Stimulated activated memory B cell treated with anti-CD40 and anti-IgM and Interleukin-4, amounts not matched to agents 10 μg/mL and 1 μg/mL and 100 μg/mL, for 72 hours (primary cell): ENCODE results near the gene CXCL14.

Experiments
- ATAC-seq: fragments of 150-1000 bp; cut with Tn5 transposase; 2 replicates; pipeline ENCODE4 v1.10.0; 2021
- H3K27ac Mint-ChIP-seq: one replicate; pipeline ENCODE4 v1.8.0; 2022; ENCODE audit warnings: mild to moderate bottlenecking, mixed read lengths
- H3K27me3 Mint-ChIP-seq: one replicate; pipeline ENCODE4 v1.8.0; 2022; ENCODE audit warnings: mixed read lengths
- H3K36me3 Mint-ChIP-seq: one replicate; pipeline ENCODE4 v1.8.0; 2022; ENCODE audit warnings: mixed read lengths
- H3K4me1 Mint-ChIP-seq: one replicate; pipeline ENCODE4 v1.8.0; 2022; ENCODE audit warnings: mixed read lengths
- H3K4me3 Mint-ChIP-seq: one replicate; pipeline ENCODE4 v1.8.0; 2022; ENCODE audit warnings: mild to moderate bottlenecking, moderate library complexity, mixed read lengths
- H3K9me3 Mint-ChIP-seq: one replicate; pipeline ENCODE4 v1.8.0; 2022; ENCODE audit warnings: mixed read lengths

The CXCL14 gene

DNA sequence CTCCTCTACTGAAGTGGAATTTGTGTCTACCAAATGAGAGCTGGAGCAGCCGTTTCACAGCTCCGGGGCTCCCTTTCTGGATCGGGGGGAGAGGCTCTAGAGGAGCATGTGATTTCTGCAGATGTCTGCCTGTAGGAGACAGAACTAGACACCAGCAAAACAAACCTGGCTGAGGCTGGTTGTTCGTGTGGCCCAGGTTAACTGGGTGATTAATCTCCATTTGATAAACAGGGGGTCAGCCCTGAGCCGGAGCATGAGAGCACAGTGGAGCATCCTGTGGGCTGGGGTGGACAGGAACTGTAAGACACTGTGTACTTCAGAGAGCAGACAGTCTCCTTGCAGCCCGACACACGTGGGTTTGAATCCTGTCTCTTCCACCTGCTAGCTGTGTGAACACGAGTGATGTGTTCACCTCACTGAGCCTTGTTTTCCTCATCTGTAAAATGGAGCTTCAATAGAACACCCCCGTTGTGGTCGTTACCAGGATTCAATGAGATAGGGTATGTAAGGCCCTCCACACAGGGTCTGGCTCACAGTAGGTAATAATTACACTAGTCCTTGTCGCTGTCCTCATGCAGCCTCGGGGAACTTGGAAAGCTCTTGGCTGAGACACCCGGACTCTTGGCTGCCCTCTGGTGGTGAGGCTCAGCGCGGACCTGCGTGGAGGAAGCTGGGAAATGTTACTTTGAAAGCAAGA lies 12.9 kb downstream of the CXCL14 start:
- no peak overlapping the region for H3K4me3 Mint-ChIP-seq
- H3K36me3 Mint-ChIP-seq, result no peaks in the 10 kb centered on the region
- peaks cover 3% of the 10 kb centered on the region for H3K4me1 Mint-ChIP-seq
- H3K27me3 Mint-ChIP-seq, result peaks cover 26% of the 10 kb centered on the region
- ATAC-seq, result peak; percentile 52
- no peaks in the 10 kb centered on the region for H3K9me3 Mint-ChIP-seq
- H3K27ac Mint-ChIP-seq, result no peak overlapping the region

DNA sequence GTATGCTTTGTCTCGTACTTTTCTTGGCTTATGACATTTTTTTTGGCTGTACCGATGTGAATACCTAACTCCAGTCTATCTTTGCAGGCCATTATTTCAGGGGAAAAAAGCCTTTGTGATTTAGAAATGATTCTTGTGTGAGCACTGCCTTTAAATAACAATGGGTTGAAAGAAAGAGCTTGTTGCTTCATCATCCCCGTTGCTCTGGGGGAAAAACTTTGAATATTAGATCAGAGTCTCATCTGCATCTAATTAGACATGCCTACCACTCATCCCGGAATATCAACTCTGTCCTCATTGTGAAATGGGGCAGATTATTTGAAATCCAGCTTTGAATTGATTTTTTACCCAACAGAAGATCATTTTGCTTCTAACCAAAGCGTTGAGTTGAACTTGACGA lies 13.5 kb downstream of the CXCL14 start:
- Mint-ChIP-seq H3K9me3 (no peaks in the 10 kb centered on the region), H3K4me1 (peaks cover 8% of the 10 kb centered on the region), H3K36me3 (no peaks in the 10 kb centered on the region), H3K27me3 (peaks cover 32% of the 10 kb centered on the region), H3K4me3 (no peak overlapping the region), H3K27ac (no peak overlapping the region)
- no peak for ATAC-seq

DNA sequence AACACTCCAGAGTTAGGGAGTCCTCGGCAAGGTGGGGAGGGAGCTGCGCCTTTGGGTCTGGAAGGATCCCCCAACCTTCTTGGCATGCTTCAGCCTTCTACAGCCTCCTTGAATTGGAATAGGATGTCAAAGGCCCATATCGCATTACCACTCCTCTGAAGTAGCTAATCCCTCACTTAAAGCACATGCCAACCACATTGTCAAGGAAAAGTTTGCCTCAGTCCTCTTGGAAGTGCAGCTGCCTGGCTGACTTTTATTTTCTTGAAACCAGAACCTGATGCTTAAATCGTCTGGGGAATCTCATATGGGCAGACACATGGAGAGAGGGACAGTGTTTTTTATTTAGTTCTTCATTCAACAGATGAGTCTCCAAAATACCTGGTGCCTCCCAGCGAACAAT lies 14.5 kb downstream of the CXCL14 start:
- H3K4me3 Mint-ChIP-seq, result no peak overlapping the region
- no peak overlapping the region for H3K27ac Mint-ChIP-seq
- peaks cover 41% of the 10 kb centered on the region for H3K27me3 Mint-ChIP-seq
- H3K9me3 Mint-ChIP-seq, result no peaks in the 10 kb centered on the region
- H3K4me1 Mint-ChIP-seq, result peaks cover 8% of the 10 kb centered on the region
- no peak for ATAC-seq
- no peaks in the 10 kb centered on the region for H3K36me3 Mint-ChIP-seq

DNA sequence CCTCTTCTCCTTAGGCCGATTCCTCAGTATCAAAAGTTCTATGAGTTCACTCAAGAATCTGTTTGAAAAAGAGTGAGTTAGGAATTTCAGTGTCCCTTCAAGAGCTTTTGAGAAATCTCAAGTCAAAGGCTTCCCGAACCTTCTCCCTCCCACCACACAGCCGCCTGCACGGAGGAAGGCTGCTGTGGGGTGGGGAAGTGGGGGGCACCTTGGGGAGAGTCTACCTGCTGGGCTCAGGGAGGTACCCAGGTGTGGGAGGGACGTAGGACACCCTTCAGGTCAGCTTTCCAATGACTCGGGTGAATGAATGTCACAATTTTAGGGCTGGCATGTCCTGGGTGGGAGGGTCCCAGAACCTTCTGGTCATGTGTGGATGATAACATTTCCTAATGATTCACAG lies 17.5 kb downstream of the CXCL14 start:
- Mint-ChIP-seq H3K4me1 (peaks cover 8% of the 10 kb centered on the region), H3K36me3 (no peaks in the 10 kb centered on the region), H3K9me3 (peaks cover 4% of the 10 kb centered on the region), H3K27ac (no peak overlapping the region), H3K4me3 (no peak overlapping the region), H3K27me3 (peaks cover 48% of the 10 kb centered on the region)
- no peak for ATAC-seq

DNA sequence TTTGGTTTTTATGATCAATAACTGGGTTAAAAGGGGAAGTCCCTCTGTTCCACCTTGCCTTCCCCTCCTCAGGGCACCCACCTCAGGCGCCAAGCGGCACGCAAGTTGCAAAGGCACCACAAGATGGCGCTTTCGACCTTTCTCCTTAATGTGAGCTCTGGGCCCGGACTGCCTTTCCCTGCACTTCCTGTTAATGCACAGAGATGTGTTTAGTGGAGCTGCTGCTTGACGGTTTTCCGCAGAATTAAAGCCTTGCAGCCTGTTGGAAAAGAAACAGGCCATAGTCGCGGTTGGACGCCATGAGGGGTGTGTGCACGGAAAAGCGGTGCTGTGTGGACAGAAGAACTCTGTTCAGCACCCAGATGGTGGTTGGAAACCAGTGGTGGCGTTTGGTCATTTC lies 17.9 kb downstream of the CXCL14 start:
- H3K27me3 Mint-ChIP-seq, result peaks cover 48% of the 10 kb centered on the region
- H3K9me3 Mint-ChIP-seq, result peaks cover 7% of the 10 kb centered on the region
- no peaks in the 10 kb centered on the region for H3K36me3 Mint-ChIP-seq
- ATAC-seq, result peak; percentile 82
- no peak overlapping the region for H3K4me3 Mint-ChIP-seq
- H3K27ac Mint-ChIP-seq, result no peak overlapping the region
- H3K4me1 Mint-ChIP-seq, result peaks cover 8% of the 10 kb centered on the region

DNA sequence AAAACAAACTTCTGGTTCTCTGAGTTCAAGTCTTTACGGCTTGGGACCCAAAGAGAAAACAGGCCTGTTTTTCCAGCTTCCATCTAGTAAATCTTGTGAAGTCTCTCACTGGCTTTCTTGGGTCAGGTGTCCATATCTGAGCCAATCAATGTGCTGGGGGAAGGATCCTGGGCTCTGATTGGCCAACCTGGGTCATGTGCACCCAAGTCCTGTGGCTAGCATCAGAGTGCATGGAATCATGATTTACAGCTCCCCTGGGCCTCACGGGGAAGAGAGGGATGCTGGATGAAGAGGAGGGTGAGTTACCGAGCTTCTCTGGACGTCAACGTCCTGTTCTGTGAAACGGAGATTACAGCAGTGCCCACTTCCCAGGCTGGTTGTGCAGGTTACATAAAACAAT lies 19.4 kb downstream of the CXCL14 start:
- Mint-ChIP-seq H3K4me1 (peaks cover 8% of the 10 kb centered on the region), H3K4me3 (no peak overlapping the region), H3K27me3 (peaks cover 60% of the 10 kb centered on the region), H3K27ac (no peak overlapping the region), H3K36me3 (no peaks in the 10 kb centered on the region), H3K9me3 (peaks cover 9% of the 10 kb centered on the region)
- no peak for ATAC-seq

DNA sequence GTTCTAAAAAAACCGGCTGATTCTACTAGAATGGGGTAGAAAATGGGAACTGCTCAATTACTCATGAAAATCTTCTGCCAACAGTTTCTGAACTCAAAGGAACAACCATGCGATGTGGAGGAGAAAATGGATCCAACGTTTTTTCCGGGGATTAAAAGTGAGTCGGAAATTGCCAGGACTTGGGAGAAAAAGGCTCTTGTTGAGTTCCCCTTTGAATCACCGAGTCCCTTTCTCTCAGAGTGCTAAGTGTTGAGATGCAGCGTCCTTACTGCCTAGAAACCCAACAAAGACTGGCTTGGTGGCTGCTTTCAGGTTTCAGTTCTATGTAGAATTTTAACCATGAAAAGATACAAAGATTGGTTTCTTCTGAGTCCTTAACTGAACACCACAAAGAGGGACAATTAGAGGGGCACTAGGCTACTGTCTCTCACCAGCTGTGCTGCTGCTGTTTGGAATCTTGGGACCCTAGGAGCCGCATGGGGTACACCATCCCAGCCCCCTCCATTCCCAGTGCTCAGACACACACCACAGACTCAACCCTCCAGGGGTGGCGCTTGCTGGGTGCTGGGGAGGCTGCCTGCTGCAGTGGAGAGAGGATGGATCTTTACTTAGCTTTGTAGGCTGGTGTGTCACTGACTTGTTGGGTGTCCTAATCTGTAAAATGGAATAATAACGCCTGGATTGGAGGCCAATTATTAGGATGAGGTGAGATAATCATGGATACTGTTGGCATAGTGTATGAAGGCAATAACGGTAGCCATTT lies 21.5 kb downstream of the CXCL14 start:
- Mint-ChIP-seq H3K36me3 (no peaks in the 10 kb centered on the region), H3K27ac (no peak overlapping the region), H3K27me3 (peaks cover 74% of the 10 kb centered on the region), H3K4me3 (no peak overlapping the region), H3K4me1 (peaks cover 8% of the 10 kb centered on the region), H3K9me3 (peaks cover 9% of the 10 kb centered on the region)
- ATAC-seq, result no peak

DNA sequence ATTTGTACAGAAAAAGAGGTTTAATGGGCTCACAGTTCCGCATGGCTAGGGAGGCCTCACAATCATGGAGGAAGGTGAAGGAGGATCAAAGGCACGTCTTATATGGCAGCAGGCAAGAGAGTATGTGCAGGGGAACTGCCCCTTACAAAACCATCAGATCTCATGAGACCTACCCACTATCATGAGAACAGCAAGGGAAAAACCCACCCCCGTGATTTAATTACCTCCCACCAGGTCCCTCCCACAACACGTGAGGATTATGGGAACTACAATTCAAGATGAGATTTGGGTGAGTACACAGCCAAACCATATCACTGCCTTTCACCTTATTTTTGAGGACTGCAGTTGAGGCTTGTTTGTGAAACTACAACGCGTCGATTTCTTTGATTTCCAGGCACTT lies 22.2 kb downstream of the CXCL14 start:
- H3K9me3 Mint-ChIP-seq, result peaks cover 9% of the 10 kb centered on the region
- peaks cover 8% of the 10 kb centered on the region for H3K4me1 Mint-ChIP-seq
- H3K36me3 Mint-ChIP-seq, result no peaks in the 10 kb centered on the region
- no peak for ATAC-seq
- H3K27me3 Mint-ChIP-seq, result peaks cover 80% of the 10 kb centered on the region
- no peak overlapping the region for H3K27ac Mint-ChIP-seq
- H3K4me3 Mint-ChIP-seq, result no peak overlapping the region

DNA sequence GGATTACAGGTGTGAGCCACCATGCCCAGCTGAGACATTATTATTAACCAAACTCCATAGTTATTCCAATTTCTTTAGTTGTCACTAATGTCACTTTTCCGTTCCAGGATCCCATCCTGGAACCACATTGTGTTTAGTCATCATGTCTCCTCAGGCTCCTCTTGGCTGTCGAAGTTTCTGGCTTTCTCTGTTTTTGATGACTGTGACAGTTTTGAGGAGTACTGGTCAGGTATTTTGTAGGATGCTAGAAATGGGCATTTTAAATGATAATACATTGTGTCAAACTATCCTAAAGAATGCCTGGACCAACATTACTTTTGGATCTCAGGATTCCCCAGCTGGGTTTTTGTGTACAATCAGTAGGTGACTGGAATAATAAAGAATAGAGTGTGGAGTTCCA lies 23.3 kb downstream of the CXCL14 start:
- peaks cover 1% of the 10 kb centered on the region for H3K4me1 Mint-ChIP-seq
- peaks cover 81% of the 10 kb centered on the region for H3K27me3 Mint-ChIP-seq
- no peak for ATAC-seq
- H3K27ac Mint-ChIP-seq, result no peak overlapping the region
- H3K36me3 Mint-ChIP-seq, result no peaks in the 10 kb centered on the region
- no peak overlapping the region for H3K4me3 Mint-ChIP-seq
- peaks cover 9% of the 10 kb centered on the region for H3K9me3 Mint-ChIP-seq

DNA sequence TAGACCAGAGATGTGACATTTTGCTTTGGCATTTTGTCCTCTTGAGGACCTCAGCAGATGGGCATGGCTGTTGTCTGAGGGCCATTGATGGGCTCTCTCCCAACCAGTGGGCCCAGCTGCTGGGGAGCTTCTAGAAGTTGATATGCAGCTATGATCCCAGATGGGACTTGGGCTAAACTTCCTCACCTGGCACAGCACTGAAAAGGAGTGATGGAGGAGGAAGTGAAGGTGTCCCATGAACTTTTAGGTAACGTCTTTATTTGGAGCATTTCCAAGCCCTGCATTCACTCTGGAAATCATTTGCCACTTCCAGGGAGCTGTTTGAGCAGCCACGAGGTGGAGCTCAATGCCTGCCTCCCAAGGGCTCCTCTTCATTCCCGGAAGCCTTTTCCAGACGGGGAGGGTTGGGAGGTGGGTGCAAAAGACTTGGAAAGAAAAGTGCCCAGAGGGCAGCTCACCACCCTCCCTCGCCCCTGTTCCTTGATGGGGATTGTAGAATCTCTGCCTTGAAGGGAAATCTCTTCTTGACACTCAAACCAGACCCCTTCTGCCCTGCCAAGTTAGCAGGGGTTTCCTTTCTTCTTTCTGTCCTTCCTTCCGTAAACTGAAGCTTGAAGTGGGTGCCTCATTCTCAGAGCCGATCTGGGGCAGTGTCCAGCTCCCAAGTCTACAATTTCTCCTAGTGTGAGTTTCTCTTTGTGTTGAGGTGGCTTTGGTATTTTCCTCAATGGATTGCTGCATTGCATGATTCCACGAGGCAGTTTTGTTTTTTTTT lies 24.9 kb downstream of the CXCL14 start:
- no peak for ATAC-seq
- Mint-ChIP-seq H3K9me3 (peaks cover 9% of the 10 kb centered on the region), H3K27ac (no peak overlapping the region), H3K4me1 (no peaks in the 10 kb centered on the region), H3K4me3 (no peak overlapping the region), H3K36me3 (no peaks in the 10 kb centered on the region), H3K27me3 (peaks cover 79% of the 10 kb centered on the region)

DNA sequence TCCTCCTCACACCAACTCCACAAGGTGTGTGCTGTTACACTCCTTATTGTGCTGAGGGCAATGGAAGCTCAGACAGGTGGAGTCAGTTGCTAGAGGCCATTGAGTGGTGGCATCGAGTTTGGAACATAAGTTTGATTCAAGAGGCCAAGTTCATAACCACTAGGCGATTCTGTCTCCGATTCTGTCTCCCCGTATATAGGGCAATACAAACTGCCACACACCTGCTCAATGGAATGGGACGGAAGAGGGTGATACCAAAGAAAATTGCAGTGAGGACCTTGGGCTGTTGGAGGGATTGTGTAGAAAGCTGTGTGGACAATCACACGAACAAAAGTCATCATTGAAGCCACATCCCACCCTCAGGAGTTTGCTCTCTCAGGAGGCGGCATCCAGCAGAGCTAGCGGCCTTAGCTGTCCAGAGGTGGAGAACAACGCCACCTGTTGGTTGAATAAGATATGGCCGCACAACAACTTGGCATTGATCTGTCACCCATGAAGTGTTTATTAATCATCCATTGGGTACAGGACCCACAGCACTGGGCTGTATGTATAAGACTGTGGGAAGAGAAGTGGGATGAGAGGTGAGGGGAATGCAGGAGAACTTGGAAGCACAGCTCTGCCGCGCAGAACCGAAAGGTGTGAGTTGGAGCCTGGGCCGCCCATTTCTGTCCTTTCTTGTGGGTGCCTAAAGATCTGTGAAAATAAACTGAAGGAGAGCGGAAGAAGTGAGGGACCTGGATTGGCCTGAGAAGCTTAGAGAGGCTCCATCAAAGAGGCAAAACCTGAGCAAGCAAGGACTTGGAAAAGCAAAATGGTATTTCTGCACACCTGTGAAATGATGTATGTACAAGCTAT lies 27.0 kb downstream of the CXCL14 start:
- Mint-ChIP-seq H3K27ac (no peak overlapping the region), H3K9me3 (peaks cover 9% of the 10 kb centered on the region), H3K4me3 (no peak overlapping the region), H3K4me1 (no peaks in the 10 kb centered on the region), H3K27me3 (peaks cover 76% of the 10 kb centered on the region), H3K36me3 (no peaks in the 10 kb centered on the region)
- no peak for ATAC-seq

DNA sequence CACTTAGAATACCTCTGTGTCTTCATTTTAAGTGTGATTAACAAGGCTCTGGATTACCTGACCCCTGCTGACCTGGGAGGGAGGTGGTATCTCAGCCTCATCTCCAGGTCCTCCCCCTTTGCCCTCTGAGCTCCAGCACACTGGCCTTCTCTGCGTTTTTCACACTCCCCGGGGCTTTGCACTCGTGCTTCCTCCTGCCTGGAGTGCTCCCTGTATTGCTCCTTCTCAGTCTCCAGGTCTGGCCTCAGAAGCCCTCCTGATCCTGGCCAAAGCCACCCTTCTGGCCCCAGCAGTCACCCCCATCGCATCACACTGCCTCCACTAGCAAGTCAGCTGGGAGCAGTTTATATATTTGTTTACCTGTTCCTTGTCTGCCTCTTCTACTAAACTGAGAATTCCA lies 29.4 kb downstream of the CXCL14 start:
- H3K27ac Mint-ChIP-seq, result no peak overlapping the region
- H3K4me1 Mint-ChIP-seq, result peaks cover 5% of the 10 kb centered on the region
- H3K36me3 Mint-ChIP-seq, result no peaks in the 10 kb centered on the region
- H3K4me3 Mint-ChIP-seq, result no peak overlapping the region
- ATAC-seq, result no peak
- no peaks in the 10 kb centered on the region for H3K9me3 Mint-ChIP-seq
- peaks cover 78% of the 10 kb centered on the region for H3K27me3 Mint-ChIP-seq

DNA sequence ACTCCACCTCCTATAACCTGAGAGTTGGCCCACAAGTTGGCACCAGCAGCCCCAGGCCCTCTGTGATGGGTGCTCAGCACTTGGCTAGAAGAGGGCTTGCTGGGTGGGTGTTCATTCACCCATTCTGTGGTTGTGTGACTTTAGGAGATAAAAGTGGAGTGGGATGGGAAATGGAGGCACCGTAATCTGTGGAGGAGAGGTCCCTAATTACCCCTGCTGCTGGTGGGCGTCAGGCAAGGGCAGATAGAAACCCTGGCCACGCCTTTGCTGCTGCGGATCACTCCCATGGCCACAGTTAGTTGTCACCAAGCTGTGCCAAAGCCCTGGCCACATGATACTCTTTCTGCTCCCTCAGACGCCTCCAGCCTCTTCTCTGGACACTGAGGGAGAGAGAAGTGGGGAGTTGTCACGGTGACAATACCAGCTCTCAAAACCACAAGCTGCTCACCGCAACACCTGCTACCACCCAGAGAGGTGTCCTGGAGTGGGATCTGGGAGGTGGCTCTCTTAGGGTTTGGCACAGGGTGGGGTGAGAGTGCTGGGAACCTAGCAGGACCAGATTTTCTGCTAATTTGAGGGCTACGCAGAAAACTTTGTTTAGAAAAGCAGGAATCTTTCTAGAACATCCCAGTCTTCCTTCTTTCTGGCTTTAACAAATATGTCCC lies 31.1 kb downstream of the CXCL14 start:
- ATAC-seq, result no peak
- Mint-ChIP-seq H3K27ac (no peak overlapping the region), H3K27me3 (peaks cover 83% of the 10 kb centered on the region), H3K4me3 (no peak overlapping the region), H3K9me3 (no peaks in the 10 kb centered on the region), H3K4me1 (peaks cover 17% of the 10 kb centered on the region), H3K36me3 (no peaks in the 10 kb centered on the region)

DNA sequence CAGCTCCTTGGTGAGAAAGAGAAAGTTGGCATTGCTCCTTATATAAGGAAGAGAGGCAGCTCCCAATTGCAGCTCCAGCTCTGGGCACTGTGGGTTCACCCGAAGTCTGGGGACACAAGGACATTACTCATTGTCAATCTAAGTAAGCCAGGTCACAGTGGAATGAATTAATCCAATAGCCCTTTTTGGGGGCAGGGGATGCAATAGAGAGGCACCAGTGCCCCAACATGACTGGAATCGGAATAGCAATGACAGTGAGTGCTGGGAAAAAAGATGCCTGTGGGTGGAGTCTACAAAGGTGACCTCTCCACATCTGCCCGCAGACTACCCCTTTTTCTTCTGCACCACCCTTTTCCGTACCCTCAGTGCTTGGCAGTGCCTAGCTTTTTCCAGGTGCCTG lies 31.9 kb downstream of the CXCL14 start:
- ATAC-seq, result no peak
- peaks cover 75% of the 10 kb centered on the region for H3K27me3 Mint-ChIP-seq
- peaks cover 17% of the 10 kb centered on the region for H3K4me1 Mint-ChIP-seq
- H3K4me3 Mint-ChIP-seq, result no peak overlapping the region
- no peaks in the 10 kb centered on the region for H3K9me3 Mint-ChIP-seq
- H3K36me3 Mint-ChIP-seq, result no peaks in the 10 kb centered on the region
- no peak overlapping the region for H3K27ac Mint-ChIP-seq
